Posterior cingulate gyrus (tissue), 11 donors: ENCODE data around the gene PLCG1.
"Not testable (repeated sequence)": the region's sequence is repeated elsewhere in the genome, so short reads cannot be mapped to it uniquely, and the experiment has no call there.

Source experiments
- DNase-seq, 10 donors: peaks; one replicate each; pipeline versions ENCODE4 v3.0.0 to v3.0.0-alpha.2; 2020 to 2021; ENCODE audit warnings: mixed read lengths in 3 of 10
- intact Hi-C: fragments of 100-400 bp; cut with DNase I; formaldehyde crosslinking; loops from one replicate; pipeline ENCODE4 v1.15.1; 2023

Gene PLCG1

GRCh38 chr20:41123631-41124030 is 13.7 kb upstream of the PLCG1 start:
- intact Hi-C loops = no loop called here
- DNase-seq = no peak

- no peak for DNase-seq
Observed at GRCh38 chr20:41124451-41125094, 12.8 kb upstream of the PLCG1 start.

GRCh38 chr20:41125530-41126457 is 11.5 kb upstream of the PLCG1 start:
- DNase-seq = no peak
- intact Hi-C loops = no loop called here

More at GRCh38 chr20:41124451-41125094, 12.8 kb upstream of the PLCG1 start:
- intact Hi-C loops = no loop called here

- intact Hi-C loops = no loop called here
- no peak for DNase-seq
Observed at GRCh38 chr20:41126719-41127118, 10.6 kb upstream of the PLCG1 start.

GRCh38 chr20:41128317-41128716 is 9.0 kb upstream of the PLCG1 start:
- intact Hi-C loops, DNase-seq: not testable (repeated sequence)

GRCh38 chr20:41131594-41132387 is 5.6 kb upstream of the PLCG1 start:
- no peak for DNase-seq
- intact Hi-C loops = no loop called here

- intact Hi-C loops = not testable (repeated sequence)
- DNase-seq = peak in 1 of 10 donors; percentile 57
Observed at GRCh38 chr20:41132388-41132775, 5.0 kb upstream of the PLCG1 start.

- DNase-seq = peak in 8 of 10 donors; percentile 38 to 93 (median 54)
- intact Hi-C loops = no loop called here
Observed at GRCh38 chr20:41133709-41134361, 3.5 kb upstream of the PLCG1 start.

- DNase-seq = peak in 1 of 10 donors; percentile 17
- intact Hi-C loops = no loop called here
Observed at GRCh38 chr20:41134362-41135186, 2.8 kb upstream of the PLCG1 start.

- peak in 1 of 10 donors; percentile 64 for DNase-seq
- intact Hi-C loops = no loop called here
Observed at GRCh38 chr20:41135187-41135887, 2.0 kb upstream of the PLCG1 start.

- no peak for DNase-seq
Observed at GRCh38 chr20:41135888-41136679, 1.3 kb upstream of the PLCG1 start.

GRCh38 chr20:41137614-41138474 is 501 bp downstream of the PLCG1 start:
- intact Hi-C loops = loop anchor here (2.0 kb wide), 1 partner anchor 109 kb away; the partner anchor contains the start of gene TOP1
- peak in 8 of 10 donors; percentile 38 to 88 (median 45) for DNase-seq

More at GRCh38 chr20:41135888-41136679, 1.3 kb upstream of the PLCG1 start:
- intact Hi-C loops = no loop called here

GRCh38 chr20:41138475-41139226 is 1.3 kb downstream of the PLCG1 start:
- DNase-seq = peak in 3 of 10 donors; percentile 15 to 71 (median 52)
- intact Hi-C loops = loop anchor here (2.0 kb wide), 1 partner anchor 110 kb away; the partner anchor contains the start of gene TOP1

GRCh38 chr20:41139227-41140093 is 2.1 kb downstream of the PLCG1 start:
- peak in 2 of 10 donors; percentile 9 to 30 for DNase-seq
- intact Hi-C loops = loop anchor here (2.0 kb wide), 1 partner anchor 111 kb away; the partner anchor contains the start of gene TOP1
